Measurements from ENCODE around the gene ERMAP.

ERMAP gene

GRCh38 chr1:42815941-42816584 is 859 bp upstream of the ERMAP start:
- DNase-seq (ENCODE audit: insufficient read length) = no peak
- no peak for FAIRE-seq

GRCh38 chr1:42817440-42817767 is 482 bp downstream of the ERMAP start:
- DNase-seq (ENCODE audit: insufficient read length) = no peak
- FAIRE-seq = no peak
- TF ChIP-seq TAF1 (IDR thresholded peaks at IDR 0.05; ENCODE audit: borderline replicate concordance, low read depth, low read length) (no peak), POLR2AphosphoS5 (IDR thresholded peaks at IDR 0.05; ENCODE audit: low read depth, low read length) (no peak), POLR2A (IDR thresholded peaks at IDR 0.05; ENCODE audit: low read depth, low read length) (no peak)

More at GRCh38 chr1:42815941-42816584, 859 bp upstream of the ERMAP start:
- TF ChIP-seq POLR2AphosphoS5 (IDR thresholded peaks at IDR 0.05; ENCODE audit: low read depth, low read length) (no peak), POLR2A (IDR thresholded peaks at IDR 0.05; ENCODE audit: low read depth, low read length) (no peak), TAF1 (IDR thresholded peaks at IDR 0.05; ENCODE audit: borderline replicate concordance, low read depth, low read length) (no peak)

GRCh38 chr1:42817976-42818375 is 1.1 kb downstream of the ERMAP start:
- TF ChIP-seq TAF1 (IDR thresholded peaks at IDR 0.05; ENCODE audit: borderline replicate concordance, low read depth, low read length) = no peak
- no peak for TF ChIP-seq POLR2AphosphoS5 (IDR thresholded peaks at IDR 0.05; ENCODE audit: low read depth, low read length)
- no peak for TF ChIP-seq POLR2A (IDR thresholded peaks at IDR 0.05; ENCODE audit: low read depth, low read length)
- FAIRE-seq (no peak), DNase-seq (ENCODE audit: insufficient read length) (no peak)

GRCh38 chr1:42820813-42821212 is 3.9 kb downstream of the ERMAP start:
- no peak for TF ChIP-seq POLR2A (IDR thresholded peaks at IDR 0.05; ENCODE audit: low read depth, low read length)
- no peak for TF ChIP-seq POLR2AphosphoS5 (IDR thresholded peaks at IDR 0.05; ENCODE audit: low read depth, low read length)
- TF ChIP-seq TAF1 (IDR thresholded peaks at IDR 0.05; ENCODE audit: borderline replicate concordance, low read depth, low read length) = no peak
- DNase-seq (ENCODE audit: insufficient read length) = no peak
- peak; percentile 9 for FAIRE-seq

- no peak for FAIRE-seq
- TF ChIP-seq TAF1 (IDR thresholded peaks at IDR 0.05; ENCODE audit: borderline replicate concordance, low read depth, low read length) = no peak
- no peak for TF ChIP-seq POLR2AphosphoS5 (IDR thresholded peaks at IDR 0.05; ENCODE audit: low read depth, low read length)
- TF ChIP-seq POLR2A (IDR thresholded peaks at IDR 0.05; ENCODE audit: low read depth, low read length) = no peak
- no peak for DNase-seq (ENCODE audit: insufficient read length)
Measured at GRCh38 chr1:42821690-42822089, 4.8 kb downstream of the ERMAP start.

GRCh38 chr1:42822800-42823392 is 6.0 kb downstream of the ERMAP start:
- FAIRE-seq = peak; percentile 78
- no peak for DNase-seq (ENCODE audit: insufficient read length)
- TF ChIP-seq TAF1 (IDR thresholded peaks at IDR 0.05; ENCODE audit: borderline replicate concordance, low read depth, low read length) (no peak), POLR2A (IDR thresholded peaks at IDR 0.05; ENCODE audit: low read depth, low read length) (no peak), POLR2AphosphoS5 (IDR thresholded peaks at IDR 0.05; ENCODE audit: low read depth, low read length) (no peak)

- TF ChIP-seq TAF1 (IDR thresholded peaks at IDR 0.05; ENCODE audit: borderline replicate concordance, low read depth, low read length) (no peak), POLR2A (IDR thresholded peaks at IDR 0.05; ENCODE audit: low read depth, low read length) (no peak), POLR2AphosphoS5 (IDR thresholded peaks at IDR 0.05; ENCODE audit: low read depth, low read length) (no peak)
- FAIRE-seq = no peak
- no peak for DNase-seq (ENCODE audit: insufficient read length)
Measured at GRCh38 chr1:42824481-42825035, 7.6 kb downstream of the ERMAP start.

GRCh38 chr1:42825036-42825851 is 8.3 kb downstream of the ERMAP start:
- FAIRE-seq = no peak
- DNase-seq (ENCODE audit: insufficient read length) = no peak
- TF ChIP-seq POLR2AphosphoS5 (IDR thresholded peaks at IDR 0.05; ENCODE audit: low read depth, low read length) = no peak
- no peak for TF ChIP-seq POLR2A (IDR thresholded peaks at IDR 0.05; ENCODE audit: low read depth, low read length)
- no peak for TF ChIP-seq TAF1 (IDR thresholded peaks at IDR 0.05; ENCODE audit: borderline replicate concordance, low read depth, low read length)

GRCh38 chr1:42830631-42831030 is 13.7 kb downstream of the ERMAP start:
- TF ChIP-seq TAF1 (IDR thresholded peaks at IDR 0.05; ENCODE audit: borderline replicate concordance, low read depth, low read length) (no peak), POLR2AphosphoS5 (IDR thresholded peaks at IDR 0.05; ENCODE audit: low read depth, low read length) (no peak), POLR2A (IDR thresholded peaks at IDR 0.05; ENCODE audit: low read depth, low read length) (no peak)
- FAIRE-seq = no peak
- DNase-seq (ENCODE audit: insufficient read length) = no peak

GRCh38 chr1:42831273-42831672 is 14.4 kb downstream of the ERMAP start:
- FAIRE-seq = no peak
- DNase-seq (ENCODE audit: insufficient read length) = no peak
- TF ChIP-seq TAF1 (IDR thresholded peaks at IDR 0.05; ENCODE audit: borderline replicate concordance, low read depth, low read length) = no peak
- no peak for TF ChIP-seq POLR2AphosphoS5 (IDR thresholded peaks at IDR 0.05; ENCODE audit: low read depth, low read length)
- no peak for TF ChIP-seq POLR2A (IDR thresholded peaks at IDR 0.05; ENCODE audit: low read depth, low read length)

- DNase-seq (ENCODE audit: insufficient read length) = no peak
- no peak for FAIRE-seq
- no peak for TF ChIP-seq POLR2AphosphoS5 (IDR thresholded peaks at IDR 0.05; ENCODE audit: low read depth, low read length)
- TF ChIP-seq POLR2A (IDR thresholded peaks at IDR 0.05; ENCODE audit: low read depth, low read length) = no peak
- no peak for TF ChIP-seq TAF1 (IDR thresholded peaks at IDR 0.05; ENCODE audit: borderline replicate concordance, low read depth, low read length)
Measured at GRCh38 chr1:42832641-42833240, 15.8 kb downstream of the ERMAP start.
